ENCODE data around the gene SH3D21.
A peak's percentile ranks its signal among the peaks of the same experiment; 100 is the strongest.

Gene SH3D21

GRCh38 chr1:36306902-36307456 is 811 bp downstream of the SH3D21 start:
- peak; percentile 96 for DNase-seq (ENCODE audit: low read depth)
- TF ChIP-seq CTCF (IDR thresholded peaks at IDR 0.05; ENCODE audit: insufficient read depth, low read depth, low read length, missing control alignments) = no peak
- peak overlapping the region; percentile 79 for H3K4me3 ChIP-seq (ENCODE audit: low read depth, low read length)

GRCh38 chr1:36307601-36308330 is 1.6 kb downstream of the SH3D21 start:
- no peak for TF ChIP-seq CTCF (IDR thresholded peaks at IDR 0.05; ENCODE audit: insufficient read depth, low read depth, low read length, missing control alignments)
- DNase-seq (ENCODE audit: low read depth) = no peak
- H3K4me3 ChIP-seq (ENCODE audit: low read depth, low read length) = peak overlapping the region; percentile 79

- no peak overlapping the region for H3K4me3 ChIP-seq (ENCODE audit: low read depth, low read length)
- no peak for TF ChIP-seq CTCF (IDR thresholded peaks at IDR 0.05; ENCODE audit: insufficient read depth, low read depth, low read length, missing control alignments)
- DNase-seq (ENCODE audit: low read depth) = no peak
Measured at GRCh38 chr1:36309397-36309796, 3.2 kb downstream of the SH3D21 start.

GRCh38 chr1:36320291-36320761 is 14.2 kb downstream of the SH3D21 start:
- no peak overlapping the region for H3K4me3 ChIP-seq (ENCODE audit: low read depth, low read length)
- TF ChIP-seq CTCF (IDR thresholded peaks at IDR 0.05; ENCODE audit: insufficient read depth, low read depth, low read length, missing control alignments) = no peak

GRCh38 chr1:36320767-36321118 is 14.6 kb downstream of the SH3D21 start:
- no peak for DNase-seq (ENCODE audit: low read depth)
- TF ChIP-seq CTCF (IDR thresholded peaks at IDR 0.05; ENCODE audit: insufficient read depth, low read depth, low read length, missing control alignments) = no peak
- H3K4me3 ChIP-seq (ENCODE audit: low read depth, low read length) = no peak overlapping the region; the same call in 1 of the 2 replicates

More at GRCh38 chr1:36320291-36320761, 14.2 kb downstream of the SH3D21 start:
- no peak for DNase-seq (ENCODE audit: low read depth)

- DNase-seq (ENCODE audit: low read depth) = peak; percentile 19
- peak overlapping the region; percentile 22 for H3K4me3 ChIP-seq (ENCODE audit: low read depth, low read length)
- TF ChIP-seq CTCF (IDR thresholded peaks at IDR 0.05; ENCODE audit: insufficient read depth, low read depth, low read length, missing control alignments) = no peak
Measured at GRCh38 chr1:36321119-36321951, 15.2 kb downstream of the SH3D21 start.
